GM12872 (cell line): ENCODE measurements around the gene CFAP47.

ENCODE experiments used
- CTCF ChIP-seq: IDR thresholded peaks from 3 replicates; pipeline ENCODE4 v1.5.1; 2011; ENCODE audit warnings: low read depth, mild to moderate bottlenecking, low read length, moderate library complexity; ENCODE audit not compliant: insufficient read depth

Gene CFAP47

GRCh38 chrX:36314303-36314702 is 394.8 kb downstream of the CFAP47 start:
- no peak for TF ChIP-seq CTCF

- no peak for TF ChIP-seq CTCF
These were observed 415.0 kb downstream of the CFAP47 start for GRCh38 chrX:36334572-36334971.

- no peak for TF ChIP-seq CTCF
These were observed 417.2 kb downstream of the CFAP47 start for GRCh38 chrX:36336751-36337150.

- TF ChIP-seq CTCF = no peak
These were observed 424.8 kb downstream of the CFAP47 start for GRCh38 chrX:36344301-36344700.

GRCh38 chrX:36348509-36348908 is 429.0 kb downstream of the CFAP47 start:
- no peak for TF ChIP-seq CTCF

- no peak for TF ChIP-seq CTCF
These were observed 438.3 kb downstream of the CFAP47 start for GRCh38 chrX:36357855-36358254.

GRCh38 chrX:36364262-36364661 is 444.7 kb downstream of the CFAP47 start:
- no peak for TF ChIP-seq CTCF

GRCh38 chrX:36383495-36383894 is 464.0 kb downstream of the CFAP47 start:
- no peak for TF ChIP-seq CTCF
